GM12864 (cell line): ENCODE results near the gene CRAMP1.
A peak's percentile ranks its signal among the peaks of the same experiment; 100 is the strongest.
"Not testable (repeated sequence)": the region's sequence is repeated elsewhere in the genome, so short reads cannot be mapped to it uniquely, and the experiment has no call there.

Source experiments
- DNase-seq: peaks from one replicate; pipeline ENCODE4 v3.0.0-alpha.2; 2011; ENCODE audit warnings: low read depth
- H3K4me3 ChIP-seq: 2 replicates; pipeline ENCODE4 v1.5.1; 2011; ENCODE audit warnings: mild to moderate bottlenecking, low read depth, low read length, control low read depth
- TF ChIP-seq, protein P1 (sequence below): IDR thresholded peaks from 2 replicates; pipeline ENCODE4 v1.5.1; 2011; ENCODE audit warnings: low read depth, mild to moderate bottlenecking, moderate library complexity, low read length, control low read depth, inconsistent platforms; ENCODE audit errors: missing control alignments

The CRAMP1 gene

GRCh38 chr16:1696863-1697262, 84.7 kb downstream of the CRAMP1 start:
- DNase-seq, result no peak
- TF ChIP-seq, protein P1, sequence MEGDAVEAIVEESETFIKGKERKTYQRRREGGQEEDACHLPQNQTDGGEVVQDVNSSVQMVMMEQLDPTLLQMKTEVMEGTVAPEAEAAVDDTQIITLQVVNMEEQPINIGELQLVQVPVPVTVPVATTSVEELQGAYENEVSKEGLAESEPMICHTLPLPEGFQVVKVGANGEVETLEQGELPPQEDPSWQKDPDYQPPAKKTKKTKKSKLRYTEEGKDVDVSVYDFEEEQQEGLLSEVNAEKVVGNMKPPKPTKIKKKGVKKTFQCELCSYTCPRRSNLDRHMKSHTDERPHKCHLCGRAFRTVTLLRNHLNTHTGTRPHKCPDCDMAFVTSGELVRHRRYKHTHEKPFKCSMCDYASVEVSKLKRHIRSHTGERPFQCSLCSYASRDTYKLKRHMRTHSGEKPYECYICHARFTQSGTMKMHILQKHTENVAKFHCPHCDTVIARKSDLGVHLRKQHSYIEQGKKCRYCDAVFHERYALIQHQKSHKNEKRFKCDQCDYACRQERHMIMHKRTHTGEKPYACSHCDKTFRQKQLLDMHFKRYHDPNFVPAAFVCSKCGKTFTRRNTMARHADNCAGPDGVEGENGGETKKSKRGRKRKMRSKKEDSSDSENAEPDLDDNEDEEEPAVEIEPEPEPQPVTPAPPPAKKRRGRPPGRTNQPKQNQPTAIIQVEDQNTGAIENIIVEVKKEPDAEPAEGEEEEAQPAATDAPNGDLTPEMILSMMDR, result no peak
- no peak overlapping the region for H3K4me3 ChIP-seq

DNA sequence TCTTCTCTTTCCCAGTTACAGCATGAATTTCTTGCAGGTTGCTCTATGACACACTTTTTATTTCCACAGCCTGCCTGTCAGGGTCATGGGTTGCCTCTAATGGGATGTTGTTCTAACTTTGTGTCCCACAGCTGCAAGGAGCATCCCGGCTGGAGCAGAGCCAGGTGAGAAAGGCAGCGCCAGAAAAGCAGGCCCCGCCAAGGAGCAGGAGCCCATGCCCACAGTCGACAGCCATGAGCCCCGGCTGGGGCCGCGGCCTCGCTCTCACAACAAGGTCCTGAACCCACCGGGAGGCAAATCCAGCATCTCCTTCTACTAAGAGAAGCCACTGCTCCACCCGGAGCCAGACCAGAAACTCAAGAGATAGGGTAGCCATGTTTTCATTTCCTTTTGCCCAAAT, 86.5 kb downstream of the CRAMP1 start:
- H3K4me3 ChIP-seq, result no peak overlapping the region
- DNase-seq, result no peak
- TF ChIP-seq, protein P1, result no peak

- TF ChIP-seq, protein P1, result no peak
- no peak overlapping the region for H3K4me3 ChIP-seq
- no peak for DNase-seq
Measured at GRCh38 chr16:1700246-1700645, 88.1 kb downstream of the CRAMP1 start.

GRCh38 chr16:1701216-1701878, 89.2 kb downstream of the CRAMP1 start:
- no peak overlapping the region for H3K4me3 ChIP-seq
- DNase-seq, result no peak
- TF ChIP-seq, protein P1, result no peak

DNA sequence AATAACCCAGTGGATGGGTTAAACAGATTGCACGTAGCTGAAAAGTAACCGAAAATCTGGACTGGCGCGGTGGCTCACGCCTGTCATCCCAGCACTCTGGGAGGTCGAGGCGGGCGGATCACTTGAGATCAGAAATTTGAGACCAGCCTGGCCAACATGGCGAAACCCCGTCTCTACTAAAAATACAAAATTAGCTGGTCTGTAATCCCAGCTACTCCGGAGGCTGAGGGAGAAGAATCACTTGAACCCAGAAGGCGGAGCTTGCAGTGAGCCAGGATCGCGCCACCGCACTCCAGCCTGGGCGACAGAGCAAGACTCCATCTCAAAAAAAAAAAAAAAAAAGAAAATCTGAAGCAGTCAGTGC, 93.1 kb downstream of the CRAMP1 start:
- DNase-seq, result not testable (repeated sequence)
- peak overlapping the region; percentile 76 for H3K4me3 ChIP-seq

DNA sequence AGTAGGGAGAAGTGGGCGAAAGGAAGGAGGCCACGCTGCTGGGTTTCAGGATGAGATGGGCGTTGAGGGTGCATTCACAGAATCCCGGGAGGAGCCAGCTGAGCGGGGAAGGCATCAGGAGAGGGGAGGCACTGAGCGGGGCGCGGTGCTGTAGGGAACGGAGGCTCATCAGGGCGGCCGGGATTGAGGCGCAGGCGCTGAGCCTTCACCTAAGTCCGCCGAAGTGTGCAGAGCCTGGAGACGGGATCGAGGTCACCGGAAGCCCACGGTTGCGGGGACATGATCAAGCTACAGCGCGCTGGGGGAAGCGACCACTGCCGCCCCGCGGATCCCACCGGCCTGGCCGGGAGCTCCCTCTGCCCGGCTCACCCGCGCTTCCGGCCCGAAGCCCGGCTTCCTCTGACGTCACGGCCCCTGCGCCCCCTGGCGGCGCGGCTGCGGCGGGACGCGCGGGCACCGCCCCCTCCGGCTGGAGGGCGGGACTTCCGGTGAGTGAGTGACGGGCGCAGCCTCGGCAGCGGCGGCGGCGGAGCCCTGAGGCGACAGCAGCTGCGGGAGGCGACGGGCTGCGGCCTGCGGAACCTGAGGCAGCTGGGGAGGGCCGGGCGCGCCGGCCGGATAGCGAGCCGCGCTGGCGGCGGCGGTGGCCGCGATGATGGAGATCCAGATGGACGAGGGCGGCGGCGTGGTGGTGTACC, 93.7 kb downstream of the CRAMP1 start, which contains the start of gene MAPK8IP3:
MAPK8IP3 (plus strand) TSS at position 508 of the 698 bp plus-strand sequence; CDS start at position 653, 145 bp downstream.
- peak within 1 kb of the TSS; percentile 99 for H3K4me3 ChIP-seq
- TF ChIP-seq, protein P1, result peak; percentile 86
- peak; percentile 55 for DNase-seq

GRCh38 chr16:1706386-1707192, 94.4 kb downstream of the CRAMP1 start:
- no peak for DNase-seq
- TF ChIP-seq, protein P1, result no peak
- H3K4me3 ChIP-seq, result peak overlapping the region; percentile 99
